ENCODE results near the gene ST6GAL1.

GRCh38 chr3:186940967-186941366 lies 10.6 kb downstream of the ST6GAL1 start:
- TF ChIP-seq GATA3 (IDR thresholded peaks at IDR 0.05; ENCODE audit: low read depth, low read length) (no peak), GATA2 (IDR thresholded peaks at IDR 0.05; ENCODE audit: low read depth, low read length) (no peak)
